ENCODE data around the gene ACSM3. TPM values are rescaled to one million over a fixed set of nuclear protein-coding genes. Genes with fewer than 3 reads are reported as not detected.
"Not testable (repeated sequence)": the region's sequence is repeated elsewhere in the genome, so short reads cannot be mapped to it uniquely, and the experiment has no call there.

The ACSM3 gene
- 1 to 10 TPM; 6.4 to 9.2 (median 8.9) TPM for total RNA-seq
- total RNA-seq (2013) = 12.0 TPM
- total RNA-seq = 1.2 to 14.0 (median 6.7) reads per million in 29 experiments

- ATAC-seq (replicated peaks in 1 of 4) (peak; percentile 98 to 99 (median 99)), DNase-seq (peak; percentile 35 to 85 (median 62))
- Mint-ChIP-seq H3K27me3 (no peaks in the 10 kb centered on the region), H3K27ac (peak within 1 kb of the TSS; percentile 93 to 98), H3K4me3 (peak within 1 kb of the TSS; percentile 78 to 91 (median 90)), H3K4me1 (peaks cover 30 to 44% (median 35%) of the 10 kb centered on the region in 3 donors), H3K36me3 (peaks cover 22% of the 10 kb centered on the region), H3K9me3 (peaks cover 0 to 9% (median 2%) of the 10 kb centered on the region in 3 donors)
- H3K36me3 ChIP-seq (ENCODE audit: control insufficient read depth in 2 of 2, extremely low read depth in 1 of 2, insufficient read depth in 1 of 2, low read length in 1 of 2) = no peaks in the 10 kb centered on the region
- ChIA-PET CTCF (interaction anchor here in 1 of 2 donors (0.6 to 1.1 kb wide), 4 partner anchors 13 to 43 kb away, joined by 3 to 5 read pairs (median 3); partner anchors contain the start of genes ERI2 and REXO5), POLR2A (no interaction called here)
- H3K9me3 ChIP-seq = no peaks in the 10 kb centered on the region
- no peaks in the 10 kb centered on the region for H3K27me3 ChIP-seq (replicated peaks in 1 of 2; ENCODE audit: control insufficient read depth in 2 of 2, extremely low read depth in 1 of 2, insufficient read depth in 2 of 2, low read length in 1 of 2)
- 7% methylated on average over 4 of the region's 10 CpGs for WGBS (ENCODE audit: insufficient coverage)
- peaks cover 0 to 6% of the 10 kb centered on the region in 2 experiments for H3K4me1 ChIP-seq (ENCODE audit: control insufficient read depth in 1 of 2, extremely low read depth in 1 of 2, insufficient read depth in 2 of 2, low read length in 2 of 2)
- H3K4me3 ChIP-seq (ENCODE audit: control insufficient read depth in 1 of 2, extremely low read depth in 1 of 2, low read length in 1 of 2) = peak within 1 kb of the TSS; percentile 8 to 50
- peak within 1 kb of the TSS; percentile 58 for H3K27ac ChIP-seq (ENCODE audit: low read length)
Measured at GRCh38 chr16:20763461-20764232, at the start of gene ACSM3. TSS of gene ACSM3 (plus strand) at chr16:20764014. CDS start at chr16:20770035, 6,021 bp downstream.

GRCh38 chr16:20717718-20718117 is 46.1 kb upstream of the ACSM3 start:
- H3K27ac ChIP-seq (ENCODE audit: low read length); H3K4me3 ChIP-seq (ENCODE audit: control insufficient read depth in 1 of 2, extremely low read depth in 1 of 2, low read length in 1 of 2); CTCF ChIA-PET; H3K9me3 Mint-ChIP-seq; H3K27me3 ChIP-seq (replicated peaks in 1 of 2; ENCODE audit: control insufficient read depth in 2 of 2, extremely low read depth in 1 of 2, insufficient read depth in 2 of 2, low read length in 1 of 2); POLR2A ChIA-PET; H3K4me1 Mint-ChIP-seq; H3K4me1 ChIP-seq (ENCODE audit: control insufficient read depth in 1 of 2, extremely low read depth in 1 of 2, insufficient read depth in 2 of 2, low read length in 2 of 2); H3K27me3 Mint-ChIP-seq; H3K27ac Mint-ChIP-seq; H3K4me3 Mint-ChIP-seq; H3K36me3 Mint-ChIP-seq; DNase-seq; ATAC-seq (replicated peaks in 1 of 4); H3K36me3 ChIP-seq (ENCODE audit: control insufficient read depth in 2 of 2, extremely low read depth in 1 of 2, insufficient read depth in 1 of 2, low read length in 1 of 2); H3K9me3 ChIP-seq: not testable (repeated sequence)

- H3K9me3 Mint-ChIP-seq = no peaks in the 10 kb centered on the region
- Histone ChIP-seq H3K27me3 (replicated peaks in 1 of 2; ENCODE audit: control insufficient read depth in 2 of 2, extremely low read depth in 1 of 2, insufficient read depth in 2 of 2, low read length in 1 of 2) (no peaks in the 10 kb centered on the region), H3K4me1 (ENCODE audit: control insufficient read depth in 1 of 2, extremely low read depth in 1 of 2, insufficient read depth in 2 of 2, low read length in 2 of 2) (no peaks in the 10 kb centered on the region), H3K4me3 (ENCODE audit: control insufficient read depth in 1 of 2, extremely low read depth in 1 of 2, low read length in 1 of 2) (no peak overlapping the region), H3K36me3 (ENCODE audit: control insufficient read depth in 2 of 2, extremely low read depth in 1 of 2, insufficient read depth in 1 of 2, low read length in 1 of 2) (no peaks in the 10 kb centered on the region), H3K27ac (ENCODE audit: low read length) (no peak overlapping the region), H3K9me3 (no peaks in the 10 kb centered on the region)
- H3K36me3 Mint-ChIP-seq = no peaks in the 10 kb centered on the region
- no CpG with 5 or more reads among the region's 4 CpGs for WGBS (ENCODE audit: insufficient coverage)
- no peak overlapping the region for H3K27ac Mint-ChIP-seq
- no peaks in the 10 kb centered on the region for H3K27me3 Mint-ChIP-seq
- CTCF ChIA-PET = no interaction called here
- POLR2A ChIA-PET = no interaction called here
- no peaks in the 10 kb centered on the region for H3K4me1 Mint-ChIP-seq
- no peak overlapping the region for H3K4me3 Mint-ChIP-seq
- no peak for ATAC-seq (replicated peaks in 1 of 4)
- no peak for DNase-seq
Measured at GRCh38 chr16:20720251-20720650, 43.6 kb upstream of the ACSM3 start.

GRCh38 chr16:20726661-20727060 is 37.2 kb upstream of the ACSM3 start:
- no peaks in the 10 kb centered on the region for H3K9me3 Mint-ChIP-seq
- no peak overlapping the region for H3K27ac Mint-ChIP-seq
- no peaks in the 10 kb centered on the region for H3K36me3 Mint-ChIP-seq
- no peak overlapping the region for H3K4me3 ChIP-seq (ENCODE audit: control insufficient read depth in 1 of 2, extremely low read depth in 1 of 2, low read length in 1 of 2)
- no peak overlapping the region for H3K27ac ChIP-seq (ENCODE audit: low read length)
- H3K36me3 ChIP-seq (ENCODE audit: control insufficient read depth in 2 of 2, extremely low read depth in 1 of 2, insufficient read depth in 1 of 2, low read length in 1 of 2) = no peaks in the 10 kb centered on the region
- no peaks in the 10 kb centered on the region for H3K4me1 ChIP-seq (ENCODE audit: control insufficient read depth in 1 of 2, extremely low read depth in 1 of 2, insufficient read depth in 2 of 2, low read length in 2 of 2)
- ATAC-seq (replicated peaks in 1 of 4) (no peak), DNase-seq (no peak)
- no peaks in the 10 kb centered on the region for H3K4me1 Mint-ChIP-seq
- POLR2A ChIA-PET = interaction anchor here in 1 of 2 donors (0.5 kb wide), 1 partner anchor 12 kb away, joined by 5 read pairs; no protein-coding TSS in a partner anchor
- H3K9me3 ChIP-seq = no peaks in the 10 kb centered on the region
- no peaks in the 10 kb centered on the region for H3K27me3 Mint-ChIP-seq
- CTCF ChIA-PET = interaction anchor here (0.6 to 1.0 kb wide), 2 partner anchors 11 to 12 kb away, joined by 3 read pairs; no protein-coding TSS in a partner anchor
- H3K4me3 Mint-ChIP-seq = no peak overlapping the region
- H3K27me3 ChIP-seq (replicated peaks in 1 of 2; ENCODE audit: control insufficient read depth in 2 of 2, extremely low read depth in 1 of 2, insufficient read depth in 2 of 2, low read length in 1 of 2) = no peaks in the 10 kb centered on the region

GRCh38 chr16:20727181-20727580 is 36.6 kb upstream of the ACSM3 start:
- H3K4me1 Mint-ChIP-seq = no peaks in the 10 kb centered on the region
- no peaks in the 10 kb centered on the region for H3K27me3 Mint-ChIP-seq
- Histone ChIP-seq H3K4me3 (ENCODE audit: control insufficient read depth in 1 of 2, extremely low read depth in 1 of 2, low read length in 1 of 2) (no peak overlapping the region), H3K9me3 (no peaks in the 10 kb centered on the region), H3K4me1 (ENCODE audit: control insufficient read depth in 1 of 2, extremely low read depth in 1 of 2, insufficient read depth in 2 of 2, low read length in 2 of 2) (no peaks in the 10 kb centered on the region), H3K27ac (ENCODE audit: low read length) (no peak overlapping the region), H3K36me3 (ENCODE audit: control insufficient read depth in 2 of 2, extremely low read depth in 1 of 2, insufficient read depth in 1 of 2, low read length in 1 of 2) (no peaks in the 10 kb centered on the region), H3K27me3 (replicated peaks in 1 of 2; ENCODE audit: control insufficient read depth in 2 of 2, extremely low read depth in 1 of 2, insufficient read depth in 2 of 2, low read length in 1 of 2) (no peaks in the 10 kb centered on the region)
- ChIA-PET CTCF (interaction anchor here (0.6 to 1.0 kb wide), 2 partner anchors 10 to 12 kb away, joined by 3 read pairs; no protein-coding TSS in a partner anchor), POLR2A (interaction anchor here in 1 of 2 donors (0.5 kb wide), 1 partner anchor 11 kb away, joined by 5 read pairs; no protein-coding TSS in a partner anchor)
- ATAC-seq (replicated peaks in 1 of 4) (no peak), DNase-seq (no peak)
- no peaks in the 10 kb centered on the region for H3K36me3 Mint-ChIP-seq
- H3K4me3 Mint-ChIP-seq = no peak overlapping the region
- 100% methylated on average over 1 of the region's 3 CpGs for WGBS (ENCODE audit: insufficient coverage)
- no peaks in the 10 kb centered on the region for H3K9me3 Mint-ChIP-seq
- no peak overlapping the region for H3K27ac Mint-ChIP-seq

GRCh38 chr16:20729141-20729540 is 34.7 kb upstream of the ACSM3 start:
- Mint-ChIP-seq H3K4me1 (peaks cover 0 to 2% (median 2%) of the 10 kb centered on the region in 3 donors), H3K27ac (no peak overlapping the region), H3K36me3 (peaks cover 4% of the 10 kb centered on the region), H3K4me3 (no peak overlapping the region), H3K27me3 (no peaks in the 10 kb centered on the region), H3K9me3 (no peaks in the 10 kb centered on the region)
- ATAC-seq (replicated peaks in 1 of 4) (no peak), DNase-seq (no peak)
- ChIA-PET POLR2A (no interaction called here), CTCF (no interaction called here)
- no peaks in the 10 kb centered on the region for H3K4me1 ChIP-seq (ENCODE audit: control insufficient read depth in 1 of 2, extremely low read depth in 1 of 2, insufficient read depth in 2 of 2, low read length in 2 of 2)
- H3K27me3 ChIP-seq (replicated peaks in 1 of 2; ENCODE audit: control insufficient read depth in 2 of 2, extremely low read depth in 1 of 2, insufficient read depth in 2 of 2, low read length in 1 of 2) = no peaks in the 10 kb centered on the region
- 75% methylated on average over 1 of the region's 3 CpGs for WGBS (ENCODE audit: insufficient coverage)
- no peak overlapping the region for H3K4me3 ChIP-seq (ENCODE audit: control insufficient read depth in 1 of 2, extremely low read depth in 1 of 2, low read length in 1 of 2)
- H3K27ac ChIP-seq (ENCODE audit: low read length) = no peak overlapping the region
- peaks cover 0 to 3% of the 10 kb centered on the region in 2 donors for H3K36me3 ChIP-seq (ENCODE audit: control insufficient read depth in 2 of 2, extremely low read depth in 1 of 2, insufficient read depth in 1 of 2, low read length in 1 of 2)
- no peaks in the 10 kb centered on the region for H3K9me3 ChIP-seq

All from T-cell (primary cell).